ENCODE measurements around the gene ZBTB32. TPM values are rescaled to one million over a fixed set of nuclear protein-coding genes. Genes with fewer than 3 reads are reported as not detected.
A peak's percentile ranks its signal among the peaks of the same experiment; 100 is the strongest.

Gene ZBTB32
- total RNA-seq, 1 experiment from 2014 or later: not detected

DNA sequence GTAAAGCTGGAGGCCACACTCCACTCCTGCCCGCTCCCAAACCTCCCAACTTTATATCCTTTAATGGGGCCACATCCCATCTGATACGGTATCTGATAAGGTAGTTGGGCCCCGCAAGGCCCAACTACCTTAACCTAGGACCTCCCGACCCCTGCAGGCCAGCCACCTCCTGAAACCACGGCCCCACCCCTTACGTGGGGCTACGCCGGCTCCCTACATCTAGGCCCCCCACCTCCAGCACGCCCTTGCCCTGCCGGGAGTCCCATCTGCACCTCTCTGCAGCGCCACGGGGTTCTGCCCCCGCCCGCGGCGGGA is 35.7 kb downstream of the ZBTB32 start:
- Histone ChIP-seq H3K4me3 (replicated peaks in 1 of 2; ENCODE audit: low read depth in 1 of 2, low read length in 2 of 2) (peak overlapping the region; percentile 61 to 74), H3K4me2 (ENCODE audit: low read length) (peak overlapping the region; percentile 100), H4K20me1 (ENCODE audit: insufficient read depth) (no peaks in the 10 kb centered on the region), H3K9me2 (ENCODE audit: insufficient read depth) (no peaks in the 10 kb centered on the region), H3K27ac (ENCODE audit: low read depth, low read length) (peak overlapping the region; percentile 73), H3K27me3 (ENCODE audit: insufficient read depth, low read length) (no peaks in the 10 kb centered on the region), H3K9me3 (ENCODE audit: control insufficient read depth in 1 of 2, insufficient read depth in 1 of 2, low read depth in 1 of 2, low read length in 2 of 2) (no peaks in the 10 kb centered on the region), H2AFZ (ENCODE audit: low read depth, low read length, poor library complexity, severe bottlenecking) (peak overlapping the region; percentile 54), H3K79me2 (ENCODE audit: insufficient read depth, low read length) (no peaks in the 10 kb centered on the region), H3K4me1 (ENCODE audit: control insufficient read depth in 1 of 2, insufficient read depth in 2 of 2, low read length in 2 of 2) (peaks cover 20 to 26% of the 10 kb centered on the region in 2 experiments; a peak in 3 of 4 replicates), H3K9ac (ENCODE audit: low read length) (peak overlapping the region; percentile 72), H3K36me3 (ENCODE audit: control insufficient read depth in 1 of 2, insufficient read depth in 2 of 2, low read length in 2 of 2) (peaks cover 18 to 23% of the 10 kb centered on the region in 2 experiments; a peak in 3 of 4 replicates)
- ChIA-PET CTCF (interaction anchor here (1.1 kb wide), 2 partner anchors 17 to 80 kb away, joined by 3 read pairs; no protein-coding TSS in a partner anchor), POLR2A (interaction anchor here (0.7 to 2.2 kb wide), 5 partner anchors 8 to 230 kb away, joined by 4 to 8 read pairs (median 5); partner anchors contain the start of gene LIN37), RAD21 (ENCODE audit: low non-redundant PET in 1 of 2, low total read pairs in 2 of 2, uncharacterized antibody in 2 of 2, unreplicated experiment in 2 of 2) (no interaction called here)
- ATAC-seq: peak; percentile 29
- intact Hi-C loops (cut with micrococcal nuclease): no loop called here
- no peak for DNase-seq (ENCODE audit: low read depth, low spot score)
- peak; percentile 8; the same call in 1 of the 2 replicates for TF ChIP-seq ZFX (IDR thresholded peaks at IDR 0.05)
- no peak for TF ChIP-seq ZNF274 (IDR thresholded peaks at IDR 0.05; ENCODE audit: low read depth, low read length)
- TF ChIP-seq CBX3 (IDR thresholded peaks at IDR 0.05; ENCODE audit: low read depth): no peak
- TF ChIP-seq SIN3A (IDR thresholded peaks at IDR 0.05; ENCODE audit: low read depth): no peak
- BruUV-seq (replicated peaks): no TSS peak

DNA sequence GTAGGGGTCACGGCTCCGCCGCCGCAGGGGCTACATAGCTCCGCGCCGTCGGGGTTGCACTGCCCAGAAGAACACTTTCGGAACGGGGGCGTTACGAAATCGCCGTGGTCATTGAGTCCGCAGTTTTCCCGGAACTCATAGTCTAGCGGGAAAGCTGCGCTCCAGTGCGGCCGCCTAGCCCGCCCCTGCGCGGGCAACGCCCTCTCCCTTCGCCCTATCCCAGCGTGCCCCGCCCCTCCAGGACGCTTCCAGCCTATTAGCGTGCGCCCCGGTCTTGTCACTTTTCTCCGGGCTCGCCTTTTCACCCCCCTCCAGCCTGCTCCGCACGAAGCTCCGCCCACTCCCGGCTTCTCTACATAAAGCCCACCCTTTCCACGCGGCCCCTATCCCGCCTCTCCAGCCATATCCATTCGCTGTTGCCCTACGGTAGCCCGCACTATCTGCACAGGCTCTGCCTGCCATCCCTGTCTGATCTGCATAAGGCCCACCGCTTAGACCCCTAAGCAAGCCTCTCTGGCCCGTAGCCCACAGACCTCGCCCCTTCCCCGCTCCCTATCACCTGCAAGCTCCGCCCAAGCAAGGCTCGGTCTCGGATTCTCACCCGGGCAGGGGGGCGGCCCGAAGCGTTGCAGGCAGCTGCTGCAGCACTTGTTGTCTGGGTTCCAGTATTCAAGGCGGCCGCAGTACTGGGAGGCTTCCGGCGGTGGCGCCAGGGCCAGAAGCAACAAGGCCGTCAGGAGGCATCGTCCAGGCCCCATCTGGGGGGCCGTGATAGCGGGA is 36.3 kb downstream of the ZBTB32 start:
- intact Hi-C loops (cut with micrococcal nuclease): no loop called here
- BruUV-seq (replicated peaks): no TSS peak
- Histone ChIP-seq H3K9me3 (ENCODE audit: control insufficient read depth in 1 of 2, insufficient read depth in 1 of 2, low read depth in 1 of 2, low read length in 2 of 2) (no peaks in the 10 kb centered on the region), H3K4me3 (replicated peaks in 1 of 2; ENCODE audit: low read depth in 1 of 2, low read length in 2 of 2) (peak overlapping the region; percentile 61 to 74), H2AFZ (ENCODE audit: low read depth, low read length, poor library complexity, severe bottlenecking) (peak overlapping the region; percentile 78), H3K4me1 (ENCODE audit: control insufficient read depth in 1 of 2, insufficient read depth in 2 of 2, low read length in 2 of 2) (peaks cover 20 to 26% of the 10 kb centered on the region in 2 experiments; a peak in 3 of 4 replicates), H3K4me2 (ENCODE audit: low read length) (peak overlapping the region; percentile 100), H3K36me3 (ENCODE audit: control insufficient read depth in 1 of 2, insufficient read depth in 2 of 2, low read length in 2 of 2) (peaks cover 14 to 23% of the 10 kb centered on the region in 2 experiments; a peak in 3 of 4 replicates), H3K9ac (ENCODE audit: low read length) (peak overlapping the region; percentile 72), H4K20me1 (ENCODE audit: insufficient read depth) (no peaks in the 10 kb centered on the region), H3K27ac (ENCODE audit: low read depth, low read length) (peak overlapping the region; percentile 73), H3K9me2 (ENCODE audit: insufficient read depth) (no peaks in the 10 kb centered on the region), H3K79me2 (ENCODE audit: insufficient read depth, low read length) (peaks cover 1% of the 10 kb centered on the region; the same call in 1 of the 2 replicates), H3K27me3 (ENCODE audit: insufficient read depth, low read length) (no peaks in the 10 kb centered on the region)
- ChIA-PET POLR2A (interaction anchor here (0.7 to 2.2 kb wide), 7 partner anchors 8 to 230 kb away, joined by 3 to 8 read pairs (median 4); partner anchors contain the start of gene LIN37), RAD21 (ENCODE audit: low non-redundant PET in 1 of 2, low total read pairs in 2 of 2, uncharacterized antibody in 2 of 2, unreplicated experiment in 2 of 2) (interaction anchor here (0.8 kb wide), 2 partner anchors 8 to 191 kb away, joined by 3 read pairs; partner anchors contain the start of gene LIN37 (in 1 of the 2)), CTCF (interaction anchor here (1.1 kb wide), 2 partner anchors 17 to 79 kb away, joined by 3 read pairs; no protein-coding TSS in a partner anchor)
- DNase-seq (ENCODE audit: low read depth, low spot score) (peak; percentile 87), ATAC-seq (peak; percentile 80)
- TF ChIP-seq SIN3A (IDR thresholded peaks at IDR 0.05; ENCODE audit: low read depth): 0 out of 2 replicates have a peak, but pooled peaks have one; percentile 52
- peak; percentile 18; the same call in 1 of the 2 replicates for TF ChIP-seq ZFX (IDR thresholded peaks at IDR 0.05)
- TF ChIP-seq, protein P1, sequence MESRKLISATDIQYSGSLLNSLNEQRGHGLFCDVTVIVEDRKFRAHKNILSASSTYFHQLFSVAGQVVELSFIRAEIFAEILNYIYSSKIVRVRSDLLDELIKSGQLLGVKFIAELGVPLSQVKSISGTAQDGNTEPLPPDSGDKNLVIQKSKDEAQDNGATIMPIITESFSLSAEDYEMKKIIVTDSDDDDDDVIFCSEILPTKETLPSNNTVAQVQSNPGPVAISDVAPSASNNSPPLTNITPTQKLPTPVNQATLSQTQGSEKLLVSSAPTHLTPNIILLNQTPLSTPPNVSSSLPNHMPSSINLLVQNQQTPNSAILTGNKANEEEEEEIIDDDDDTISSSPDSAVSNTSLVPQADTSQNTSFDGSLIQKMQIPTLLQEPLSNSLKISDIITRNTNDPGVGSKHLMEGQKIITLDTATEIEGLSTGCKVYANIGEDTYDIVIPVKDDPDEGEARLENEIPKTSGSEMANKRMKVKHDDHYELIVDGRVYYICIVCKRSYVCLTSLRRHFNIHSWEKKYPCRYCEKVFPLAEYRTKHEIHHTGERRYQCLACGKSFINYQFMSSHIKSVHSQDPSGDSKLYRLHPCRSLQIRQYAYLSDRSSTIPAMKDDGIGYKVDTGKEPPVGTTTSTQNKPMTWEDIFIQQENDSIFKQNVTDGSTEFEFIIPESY (IDR thresholded peaks at IDR 0.05; ENCODE audit: extremely low read depth, insufficient replicate concordance, low read length): no peak
- TF ChIP-seq, protein P2, sequence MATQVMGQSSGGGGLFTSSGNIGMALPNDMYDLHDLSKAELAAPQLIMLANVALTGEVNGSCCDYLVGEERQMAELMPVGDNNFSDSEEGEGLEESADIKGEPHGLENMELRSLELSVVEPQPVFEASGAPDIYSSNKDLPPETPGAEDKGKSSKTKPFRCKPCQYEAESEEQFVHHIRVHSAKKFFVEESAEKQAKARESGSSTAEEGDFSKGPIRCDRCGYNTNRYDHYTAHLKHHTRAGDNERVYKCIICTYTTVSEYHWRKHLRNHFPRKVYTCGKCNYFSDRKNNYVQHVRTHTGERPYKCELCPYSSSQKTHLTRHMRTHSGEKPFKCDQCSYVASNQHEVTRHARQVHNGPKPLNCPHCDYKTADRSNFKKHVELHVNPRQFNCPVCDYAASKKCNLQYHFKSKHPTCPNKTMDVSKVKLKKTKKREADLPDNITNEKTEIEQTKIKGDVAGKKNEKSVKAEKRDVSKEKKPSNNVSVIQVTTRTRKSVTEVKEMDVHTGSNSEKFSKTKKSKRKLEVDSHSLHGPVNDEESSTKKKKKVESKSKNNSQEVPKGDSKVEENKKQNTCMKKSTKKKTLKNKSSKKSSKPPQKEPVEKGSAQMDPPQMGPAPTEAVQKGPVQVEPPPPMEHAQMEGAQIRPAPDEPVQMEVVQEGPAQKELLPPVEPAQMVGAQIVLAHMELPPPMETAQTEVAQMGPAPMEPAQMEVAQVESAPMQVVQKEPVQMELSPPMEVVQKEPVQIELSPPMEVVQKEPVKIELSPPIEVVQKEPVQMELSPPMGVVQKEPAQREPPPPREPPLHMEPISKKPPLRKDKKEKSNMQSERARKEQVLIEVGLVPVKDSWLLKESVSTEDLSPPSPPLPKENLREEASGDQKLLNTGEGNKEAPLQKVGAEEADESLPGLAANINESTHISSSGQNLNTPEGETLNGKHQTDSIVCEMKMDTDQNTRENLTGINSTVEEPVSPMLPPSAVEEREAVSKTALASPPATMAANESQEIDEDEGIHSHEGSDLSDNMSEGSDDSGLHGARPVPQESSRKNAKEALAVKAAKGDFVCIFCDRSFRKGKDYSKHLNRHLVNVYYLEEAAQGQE (IDR thresholded peaks at IDR 0.05; ENCODE audit: low read depth): no peak
- TF ChIP-seq RAD21 (IDR thresholded peaks at IDR 0.05; ENCODE audit: low read depth): no peak
- TF ChIP-seq ZNF274 (IDR thresholded peaks at IDR 0.05; ENCODE audit: low read depth, low read length): no peak
- peak; percentile 81 for TF ChIP-seq POLR2A (IDR thresholded peaks at IDR 0.05; ENCODE audit: borderline replicate concordance, extremely low read depth, insufficient read depth, insufficient read length)
- peak; percentile 41 for TF ChIP-seq POLR2AphosphoS5 (IDR thresholded peaks at IDR 0.05; ENCODE audit: low read depth, low read length)
- TF ChIP-seq SP1 (IDR thresholded peaks at IDR 0.05; ENCODE audit: low read depth): peak; percentile 84
- TF ChIP-seq TCF7L2 (IDR thresholded peaks at IDR 0.05; ENCODE audit: borderline replicate concordance, extremely low read depth, insufficient read depth, insufficient read length): no peak
- 0 out of 2 replicates have a peak, but pooled peaks have one; percentile 10 for TF ChIP-seq EGR1 (IDR thresholded peaks at IDR 0.05; ENCODE audit: low read depth)

Measured in HCT116 (cell line).